ENCODE data around the gene RHCG. TPM values are rescaled to one million over a fixed set of nuclear protein-coding genes. Genes with fewer than 3 reads are reported as not detected.

The RHCG gene
- total RNA-seq, 1 experiment from 2014 or later = 0.28 TPM

DNA sequence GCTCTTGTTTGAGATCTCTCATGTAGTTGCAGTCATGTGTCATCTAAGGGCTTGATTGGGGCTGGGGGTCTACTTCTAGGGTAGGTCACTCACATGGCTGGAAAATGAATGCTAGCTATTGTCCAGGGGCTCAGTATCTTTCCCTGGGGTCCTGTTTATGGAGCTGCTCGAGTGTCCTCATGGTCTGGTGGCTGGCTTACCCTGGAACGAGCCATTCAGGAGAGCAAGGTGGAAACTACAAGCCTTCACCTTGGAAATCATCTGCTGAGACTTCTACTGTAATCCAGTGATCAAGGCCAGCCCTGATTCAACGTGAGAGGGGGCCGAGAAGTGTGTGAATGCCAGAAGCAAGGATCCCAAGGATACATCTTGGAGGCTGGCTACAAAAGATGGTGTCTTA is 16.2 kb upstream of the RHCG start:
- no CpG with 5 or more reads among the region's 4 CpGs for WGBS (ENCODE audit: extremely low coverage, insufficient read length, low lambda C conversion rate)
- no peak overlapping the region for H3K9ac ChIP-seq (ENCODE audit: extremely low read depth, insufficient read length, low read length)
- no peak overlapping the region for H3K27ac ChIP-seq (ENCODE audit: insufficient read length, low read depth, low read length)
- no peak overlapping the region for H4K91ac ChIP-seq (ENCODE audit: insufficient read length, low read depth, low read length)
- H3K79me2 ChIP-seq (ENCODE audit: insufficient read depth, low read length) = no peaks in the 10 kb centered on the region
- no peak overlapping the region for H3K14ac ChIP-seq (ENCODE audit: insufficient read depth, low read length)
- Mint-ChIP-seq H3K27ac (no peak overlapping the region; a peak in 1 of 7 replicates), H3K4me1 (no peaks in the 10 kb centered on the region), H3K27me3 (ENCODE audit: low read depth) (peaks cover 13% of the 10 kb centered on the region), H3K9me3 (no peaks in the 10 kb centered on the region), H3K36me3 (ENCODE audit: insufficient read depth in 1 of 3, low read depth in 3 of 3) (no peaks in the 10 kb centered on the region), H3K4me3 (no peak overlapping the region)
- no peak overlapping the region for H3K4me2 ChIP-seq (ENCODE audit: insufficient read depth, insufficient read length, low read length)
- no peaks in the 10 kb centered on the region for H3K9me3 ChIP-seq (ENCODE audit: control insufficient read depth, low read depth, low read length)
- no peak overlapping the region for H2BK12ac ChIP-seq (ENCODE audit: insufficient read length, low read depth, low read length)
- no peak overlapping the region for H2AFZ ChIP-seq (ENCODE audit: low read length)
- TF ChIP-seq, protein P1, sequence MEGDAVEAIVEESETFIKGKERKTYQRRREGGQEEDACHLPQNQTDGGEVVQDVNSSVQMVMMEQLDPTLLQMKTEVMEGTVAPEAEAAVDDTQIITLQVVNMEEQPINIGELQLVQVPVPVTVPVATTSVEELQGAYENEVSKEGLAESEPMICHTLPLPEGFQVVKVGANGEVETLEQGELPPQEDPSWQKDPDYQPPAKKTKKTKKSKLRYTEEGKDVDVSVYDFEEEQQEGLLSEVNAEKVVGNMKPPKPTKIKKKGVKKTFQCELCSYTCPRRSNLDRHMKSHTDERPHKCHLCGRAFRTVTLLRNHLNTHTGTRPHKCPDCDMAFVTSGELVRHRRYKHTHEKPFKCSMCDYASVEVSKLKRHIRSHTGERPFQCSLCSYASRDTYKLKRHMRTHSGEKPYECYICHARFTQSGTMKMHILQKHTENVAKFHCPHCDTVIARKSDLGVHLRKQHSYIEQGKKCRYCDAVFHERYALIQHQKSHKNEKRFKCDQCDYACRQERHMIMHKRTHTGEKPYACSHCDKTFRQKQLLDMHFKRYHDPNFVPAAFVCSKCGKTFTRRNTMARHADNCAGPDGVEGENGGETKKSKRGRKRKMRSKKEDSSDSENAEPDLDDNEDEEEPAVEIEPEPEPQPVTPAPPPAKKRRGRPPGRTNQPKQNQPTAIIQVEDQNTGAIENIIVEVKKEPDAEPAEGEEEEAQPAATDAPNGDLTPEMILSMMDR (conservative IDR thresholded peaks at IDR 0.05) = no peak
- no peak overlapping the region for H2BK5ac ChIP-seq (ENCODE audit: insufficient read length, low read length)
- H3K56ac ChIP-seq (ENCODE audit: insufficient read length, low read depth, low read length) = no peak overlapping the region
- no peak overlapping the region for H4K5ac ChIP-seq (ENCODE audit: insufficient read length, low read depth, low read length)
- no peaks in the 10 kb centered on the region; the same call in 1 of the 2 replicates for H3K4me1 ChIP-seq (ENCODE audit: insufficient read depth, low read length)
- H2BK120ac ChIP-seq (ENCODE audit: low read depth, low read length, poor library complexity, severe bottlenecking) = no peak overlapping the region
- H3K18ac ChIP-seq (ENCODE audit: insufficient read length, low read depth, low read length) = no peak overlapping the region
- no peaks in the 10 kb centered on the region for H4K20me1 ChIP-seq (ENCODE audit: control insufficient read depth, insufficient read depth, insufficient read length)
- DNase-seq = no peak
- no peaks in the 10 kb centered on the region for H3K79me1 ChIP-seq (ENCODE audit: insufficient read depth, low read depth, low read length, poor library complexity, severe bottlenecking)
- no peak overlapping the region for H2BK15ac ChIP-seq (ENCODE audit: low read depth, low read length)
- no peaks in the 10 kb centered on the region for H3K27me3 ChIP-seq (ENCODE audit: insufficient read depth, low read length)
- H4K8ac ChIP-seq (replicated peaks; ENCODE audit: insufficient read length, low read depth, low read length) = no peak overlapping the region
- H3T11ph ChIP-seq (ENCODE audit: low read length) = no peak overlapping the region
- H3K23me2 ChIP-seq (ENCODE audit: insufficient read length, low read depth, low read length, poor library complexity, severe bottlenecking) = no peaks in the 10 kb centered on the region
- no peak overlapping the region for H2AK5ac ChIP-seq (ENCODE audit: insufficient read length, low read length)
- no peak overlapping the region for H3K4ac ChIP-seq (ENCODE audit: low read depth, low read length)
- H3K23ac ChIP-seq (ENCODE audit: insufficient read length, low read depth, low read length) = no peak overlapping the region
- no peak overlapping the region for H2BK20ac ChIP-seq (ENCODE audit: low read depth, low read length, poor library complexity, severe bottlenecking)

Data from H9 (cell line).